Kidney epithelial cell (primary cell): ENCODE results near the gene NPB. TPM values are rescaled to one million over a fixed set of nuclear protein-coding genes. Genes with fewer than 3 reads are reported as not detected.

Experiments
- DNase-seq: peaks from one replicate; pipeline ENCODE4 v3.0.0-alpha.2; 2010; ENCODE audit warnings: low read depth
- H3K27me3 ChIP-seq: 2 replicates; pipeline ENCODE4 v1.6.0; 2011; ENCODE audit warnings: low read length; ENCODE audit not compliant: control insufficient read depth, insufficient read depth
- H3K36me3 ChIP-seq: 2 replicates; pipeline ENCODE4 v1.5.1; 2011; ENCODE audit warnings: low read length; ENCODE audit not compliant: control insufficient read depth, insufficient read depth
- H3K4me3 ChIP-seq: 2 replicates; pipeline ENCODE4 v1.5.1; 2011; ENCODE audit warnings: low read depth, mild to moderate bottlenecking, control low read depth, low read length
- CTCF ChIP-seq: IDR thresholded peaks from 2 replicates; pipeline ENCODE4 v1.5.1; 2011; ENCODE audit warnings: mild to moderate bottlenecking, moderate library complexity, low read length, control low read depth, inconsistent platforms; ENCODE audit not compliant: insufficient read depth, poor library complexity, severe bottlenecking
- total RNA-seq: library from RNA; depleted of rRNA; stranded (reverse); fragments of >200 nt; gene quantifications from 2 replicates; pipeline ENCODE4 v1.2.3, GENCODE V29; 2015

NPB gene
- total RNA-seq, 1 donor from 2014 or later: 1.9 TPM

GRCh38 chr17:81926451-81927151 is 24.6 kb downstream of the NPB start:
- H3K4me3 ChIP-seq: peak overlapping the region; percentile 81

GRCh38 chr17:81927152-81927652 is 25.2 kb downstream of the NPB start:
- no peak for DNase-seq
- Histone ChIP-seq H3K4me3 (peak overlapping the region; percentile 81), H3K36me3 (no peaks in the 10 kb centered on the region), H3K27me3 (peaks cover 9% of the 10 kb centered on the region)
- no peak for TF ChIP-seq CTCF

More at GRCh38 chr17:81926451-81927151, 24.6 kb downstream of the NPB start:
- H3K27me3 ChIP-seq: peaks cover 9% of the 10 kb centered on the region
- DNase-seq: peak; percentile 35
- no peaks in the 10 kb centered on the region for H3K36me3 ChIP-seq
- TF ChIP-seq CTCF: no peak

DNA sequence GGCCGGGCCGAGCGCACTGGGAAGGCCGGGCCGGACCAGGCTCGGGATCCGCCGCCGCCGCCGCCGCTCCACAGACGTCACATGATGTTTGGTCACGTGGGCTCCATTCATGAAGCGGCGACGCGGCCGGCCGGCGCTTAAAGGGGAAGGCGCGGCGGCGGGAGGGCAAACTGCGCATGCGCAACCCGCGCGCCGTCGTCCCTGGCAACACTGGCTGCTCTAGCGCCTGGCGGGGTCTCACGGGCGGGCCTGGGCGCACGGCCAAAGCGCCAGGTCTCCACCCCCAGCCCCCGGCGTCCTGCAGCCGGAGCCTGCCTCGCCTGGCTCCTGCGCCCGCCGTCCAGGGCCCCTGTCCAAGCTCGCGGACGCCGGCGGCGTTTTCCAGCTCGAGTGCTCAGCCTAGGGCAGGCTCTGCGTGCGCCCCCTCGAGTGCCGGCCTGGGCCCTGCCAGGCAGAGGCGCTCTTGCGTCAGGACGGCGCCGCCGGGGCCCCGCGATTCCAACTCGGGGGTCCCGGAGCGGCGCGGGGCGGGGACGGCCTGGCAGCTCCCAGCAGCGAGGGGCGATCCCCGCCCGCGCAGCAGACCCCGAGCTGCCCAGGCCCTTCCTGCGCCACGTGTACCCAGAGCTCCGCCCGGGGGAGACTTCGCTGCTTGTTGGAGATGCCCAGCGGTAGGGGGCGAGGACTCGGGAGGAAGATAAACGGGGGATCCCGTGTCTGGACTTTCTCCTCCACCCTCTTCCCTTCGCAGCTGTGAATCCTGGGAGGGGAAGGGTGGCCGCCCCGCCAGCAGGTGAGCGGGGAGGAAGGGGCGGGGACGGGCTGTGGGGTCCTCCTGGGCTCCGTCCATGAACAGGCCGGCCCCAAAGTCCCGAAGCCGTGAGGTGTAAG is 25.9 kb downstream of the NPB start, which contains the start of gene MAFG:
MAFG (minus strand) TSS at position 83 of the 891 bp plus-strand sequence. CDS start 4,550 bp downstream, outside the sequence.
- DNase-seq: peak; percentile 65
- Histone ChIP-seq H3K4me3 (peak within 1 kb of the TSS; percentile 81), H3K36me3 (no peaks in the 10 kb centered on the region), H3K27me3 (peaks cover 9% of the 10 kb centered on the region)
- TF ChIP-seq CTCF: peak; percentile 23

DNA sequence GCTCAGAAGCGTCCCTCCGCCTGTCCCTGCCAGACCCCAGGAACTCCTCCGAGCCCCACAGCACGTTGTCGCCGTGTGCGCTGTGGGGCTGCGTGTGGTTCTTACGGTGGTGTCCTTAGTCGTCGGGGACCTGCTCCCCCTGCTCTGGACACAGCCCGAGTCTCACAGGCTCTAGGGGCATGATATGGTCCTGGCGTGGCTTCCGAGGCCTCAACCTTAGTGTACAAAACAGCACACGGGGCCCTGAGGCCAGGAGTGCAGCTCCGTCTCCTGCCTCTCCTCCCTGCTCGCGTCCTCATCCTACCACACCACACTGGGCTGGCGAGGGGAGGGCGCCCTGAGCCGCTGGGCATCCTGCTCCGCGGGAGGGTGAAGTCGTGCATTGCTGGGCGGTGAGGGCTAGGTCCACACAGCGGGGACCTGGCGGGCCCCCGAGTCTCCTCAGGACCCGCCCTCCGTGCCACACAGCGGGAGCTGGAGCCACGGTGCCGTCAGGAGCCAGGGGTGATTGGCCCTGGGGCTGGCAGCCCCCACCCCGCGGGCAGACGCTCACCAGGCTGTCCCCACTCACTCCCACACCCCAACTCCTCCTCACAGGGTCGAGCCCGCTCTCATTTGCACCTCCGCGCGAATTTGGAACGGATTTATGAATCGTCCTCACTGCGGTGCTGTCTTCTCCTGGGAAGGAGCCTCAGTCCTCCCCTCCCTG is 26.7 kb downstream of the NPB start:
- DNase-seq: no peak
- TF ChIP-seq CTCF: no peak
- Histone ChIP-seq H3K4me3 (peak overlapping the region; percentile 81), H3K27me3 (peaks cover 9% of the 10 kb centered on the region), H3K36me3 (no peaks in the 10 kb centered on the region)

DNA sequence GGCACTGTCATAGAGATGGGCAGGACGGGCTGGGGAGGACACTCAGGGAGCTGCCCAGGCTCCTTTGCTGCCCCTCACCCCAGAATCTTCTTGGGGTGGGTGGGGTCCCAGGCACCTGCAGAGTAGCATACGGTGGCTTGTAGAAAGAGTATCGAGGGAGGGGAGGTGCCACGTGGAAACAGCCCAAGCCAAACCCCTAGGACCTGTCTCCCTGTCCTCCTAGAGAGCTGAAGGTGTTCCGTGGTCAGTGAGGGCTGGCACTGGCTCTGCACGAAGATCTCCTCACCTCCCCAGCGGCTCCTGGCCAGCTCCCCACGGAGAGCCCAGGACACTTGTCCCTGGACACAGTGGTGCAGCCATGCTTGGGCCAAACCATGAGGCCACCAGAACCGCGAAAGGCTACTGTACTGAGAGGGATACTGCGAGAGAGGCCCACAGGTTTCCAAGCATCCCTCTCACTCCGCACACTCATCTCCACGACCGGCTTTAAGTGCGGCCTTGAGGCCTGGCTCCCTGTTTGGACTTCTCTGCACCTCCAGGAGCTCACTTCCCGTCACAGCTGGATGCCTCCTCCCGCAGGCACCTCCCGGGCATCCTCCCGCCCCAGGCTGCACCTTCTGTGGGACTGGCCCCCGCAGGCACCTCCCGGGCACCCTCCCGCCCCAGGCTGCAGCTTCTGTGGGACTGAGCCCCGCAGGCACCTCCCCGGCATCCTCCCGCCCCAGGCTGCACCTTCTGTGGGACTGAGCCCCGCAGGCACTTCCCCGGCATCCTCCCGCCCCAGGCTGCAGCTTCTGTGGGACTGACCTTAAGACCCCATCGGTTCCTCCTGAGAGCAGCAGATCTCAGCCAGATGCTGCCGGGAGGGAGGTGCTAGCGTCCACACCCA is 27.5 kb downstream of the NPB start:
- no peak for DNase-seq
- Histone ChIP-seq H3K27me3 (peaks cover 9% of the 10 kb centered on the region), H3K4me3 (no peak overlapping the region), H3K36me3 (no peaks in the 10 kb centered on the region)
- no peak for TF ChIP-seq CTCF
